Trophoblast cell (in vitro differentiated cells and primary cell): ENCODE results near the gene MST1.
"Not testable (repeated sequence)": the region's sequence is repeated elsewhere in the genome, so short reads cannot be mapped to it uniquely, and the experiment has no call there.

Experiments used
- DNase-seq, 2 donors: peaks; one replicate each; pipeline ENCODE4 v3.0.0-alpha.2; 2016
- H2AFZ ChIP-seq: 2 replicates; pipeline ENCODE4 v1.6.1; 2013; ENCODE audit warnings: low read length, moderate library complexity, mild to moderate bottlenecking; ENCODE audit not compliant: insufficient read depth, poor library complexity
- H2AK5ac ChIP-seq: 2 replicates; pipeline ENCODE4 v1.6.1; 2013; ENCODE audit warnings: mild to moderate bottlenecking, low read length
- H2BK120ac ChIP-seq: 2 replicates; pipeline ENCODE4 v1.6.1; 2013; ENCODE audit warnings: low read length, mild to moderate bottlenecking, moderate library complexity; ENCODE audit not compliant: insufficient read depth, poor library complexity
- H2BK12ac ChIP-seq: 2 replicates; pipeline ENCODE4 v1.6.1; 2013; ENCODE audit warnings: mild to moderate bottlenecking, low read length, moderate library complexity
- H2BK5ac ChIP-seq: 2 replicates; pipeline ENCODE4 v1.6.1; 2013; ENCODE audit warnings: low read length, low read depth, moderate library complexity, mild to moderate bottlenecking; ENCODE audit not compliant: poor library complexity
- H3K14ac ChIP-seq: 2 replicates; pipeline ENCODE4 v1.6.1; 2013; ENCODE audit warnings: mild to moderate bottlenecking, low read length
- H3K18ac ChIP-seq: 2 replicates; pipeline ENCODE4 v1.6.1; 2013; ENCODE audit warnings: mild to moderate bottlenecking, low read length
- H3K23ac ChIP-seq: 2 replicates; pipeline ENCODE4 v1.6.1; 2013; ENCODE audit warnings: low read length
- H3K27ac ChIP-seq: 2 replicates; pipeline ENCODE4 v1.5.1; 2013; ENCODE audit warnings: low read depth, mild to moderate bottlenecking, inconsistent platforms, low read length, moderate library complexity
- H3K27me3 ChIP-seq: 2 replicates; pipeline ENCODE4 v1.6.1; 2013; ENCODE audit warnings: inconsistent platforms, mild to moderate bottlenecking, low read length, moderate library complexity; ENCODE audit not compliant: insufficient read depth
- H3K36me3 ChIP-seq, 2 experiments: 1 replicate in 1 of 2; 2 replicates in 1 of 2; pipeline ENCODE4 v1.6.1; 2013; ENCODE audit warnings: low read length in 2 of 2, mild to moderate bottlenecking in 2 of 2, moderate library complexity in 1 of 2; ENCODE audit not compliant: insufficient read depth in 2 of 2, control insufficient read depth in 1 of 2
- H3K4ac ChIP-seq: 2 replicates; pipeline ENCODE4 v1.6.1; 2013; ENCODE audit warnings: low read depth, mild to moderate bottlenecking, low read length, moderate library complexity
- H3K4me1 ChIP-seq, 2 experiments: 1 replicate in 1 of 2; 2 replicates in 1 of 2; pipeline ENCODE4 v1.6.1; 2013; ENCODE audit warnings: low read length in 2 of 2, mild to moderate bottlenecking in 2 of 2, moderate library complexity in 1 of 2; ENCODE audit not compliant: insufficient read depth in 2 of 2, control insufficient read depth in 1 of 2
- H3K4me2 ChIP-seq: 2 replicates; pipeline ENCODE4 v1.6.1; 2013; ENCODE audit warnings: inconsistent platforms, mild to moderate bottlenecking, low read length, moderate library complexity
- H3K4me3 ChIP-seq: 2 replicates; pipeline ENCODE4 v1.5.1; 2013; ENCODE audit warnings: mild to moderate bottlenecking, low read depth, low read length, inconsistent platforms
- H3K79me1 ChIP-seq: one replicate; pipeline ENCODE4 v1.6.1; 2013; ENCODE audit warnings: low read length
- H3K79me2 ChIP-seq: 2 replicates; pipeline ENCODE4 v1.6.1; 2013; ENCODE audit warnings: low read length, mild to moderate bottlenecking; ENCODE audit not compliant: control insufficient read depth, insufficient read depth, poor library complexity
- H3K9ac ChIP-seq: 2 replicates; pipeline ENCODE4 v1.6.1; 2013; ENCODE audit warnings: mild to moderate bottlenecking, low read length
- H3K9me3 ChIP-seq: 2 replicates; pipeline ENCODE4 v1.6.1; 2013; ENCODE audit warnings: low read depth, mild to moderate bottlenecking, control low read depth, inconsistent platforms, low read length; ENCODE audit not compliant: insufficient read depth
- H4K12ac ChIP-seq: 2 replicates; pipeline ENCODE4 v1.6.1; 2013; ENCODE audit warnings: low read depth, mild to moderate bottlenecking, low read length, moderate library complexity
- H4K8ac ChIP-seq: 2 replicates; pipeline ENCODE4 v1.6.1; 2013; ENCODE audit warnings: low read depth, mild to moderate bottlenecking, low read length, moderate library complexity
- H4K91ac ChIP-seq: one replicate; pipeline ENCODE4 v1.6.1; 2013; ENCODE audit warnings: low read depth, mild to moderate bottlenecking, low read length, moderate library complexity
- whole genome bisulfite sequencing: extraction: QIAGEN DNeasy Blood & Tissue Kit; methylation state at CpG from one replicate; pipeline ENCODE4 v1.1.7; 2013; ENCODE audit warnings: missing lambda C conversion rate; ENCODE audit not compliant: insufficient read length, insufficient coverage; ENCODE audit errors: extremely low coverage; 5-methylcytosine and 5-hydroxymethylcytosine counted together

The MST1 gene

GRCh38 chr3:49686346-49686745, 2.9 kb downstream of the MST1 start:
- not testable (repeated sequence) for H3K27ac ChIP-seq

GRCh38 chr3:49685846-49686245, 3.4 kb downstream of the MST1 start:
- not testable (repeated sequence) for H3K79me2 ChIP-seq, H2BK5ac ChIP-seq, H4K8ac ChIP-seq, H2BK12ac ChIP-seq, H3K4me3 ChIP-seq, H3K9ac ChIP-seq, H3K14ac ChIP-seq, H3K4ac ChIP-seq, H3K27me3 ChIP-seq, H3K23ac ChIP-seq, H3K9me3 ChIP-seq, H4K91ac ChIP-seq, H3K27ac ChIP-seq, H3K18ac ChIP-seq, H4K12ac ChIP-seq, H2AFZ ChIP-seq, H2AK5ac ChIP-seq, H3K79me1 ChIP-seq, H2BK120ac ChIP-seq
- WGBS, result no CpG with 5 or more reads among the region's 36 CpGs
- H3K4me1 ChIP-seq, result peaks cover 3 to 18% of the 10 kb centered on the region in 2 experiments
- peak overlapping the region; percentile 91 for H3K4me2 ChIP-seq
- DNase-seq, result peak in 1 of 2 donors; percentile 23
- peaks cover 35 to 36% of the 10 kb centered on the region in 2 experiments for H3K36me3 ChIP-seq

More at GRCh38 chr3:49686346-49686745, 2.9 kb downstream of the MST1 start:
- H2BK12ac ChIP-seq, H3K14ac ChIP-seq, H3K4ac ChIP-seq, H2AK5ac ChIP-seq, H2AFZ ChIP-seq, H3K9me3 ChIP-seq, H2BK120ac ChIP-seq, H3K18ac ChIP-seq, H3K27me3 ChIP-seq, H4K91ac ChIP-seq, H2BK5ac ChIP-seq, H3K79me1 ChIP-seq, H4K12ac ChIP-seq, H3K23ac ChIP-seq, H3K79me2 ChIP-seq: not testable (repeated sequence)
- H4K8ac ChIP-seq, result peak overlapping the region; percentile 58
- peaks cover 3 to 18% of the 10 kb centered on the region in 2 experiments for H3K4me1 ChIP-seq
- peak overlapping the region; percentile 64 for H3K4me3 ChIP-seq
- peak; percentile 52 to 56 for DNase-seq
- peak overlapping the region; percentile 85 for H3K9ac ChIP-seq
- H3K36me3 ChIP-seq, result peaks cover 30 to 31% of the 10 kb centered on the region in 2 experiments
- WGBS, result no CpG with 5 or more reads among the region's 29 CpGs
- peak overlapping the region; percentile 91 for H3K4me2 ChIP-seq

- peaks cover 43 to 44% of the 10 kb centered on the region in 2 experiments for H3K36me3 ChIP-seq
- not testable (repeated sequence) for H2BK5ac ChIP-seq, H3K27me3 ChIP-seq, H4K91ac ChIP-seq, H2AK5ac ChIP-seq, H3K23ac ChIP-seq, H4K8ac ChIP-seq, H3K14ac ChIP-seq, H3K79me1 ChIP-seq, H3K4me3 ChIP-seq, H2BK12ac ChIP-seq, H3K18ac ChIP-seq, H3K79me2 ChIP-seq, H3K9ac ChIP-seq, H2AFZ ChIP-seq, H3K27ac ChIP-seq, H4K12ac ChIP-seq, H3K4me2 ChIP-seq, H3K4ac ChIP-seq, H3K9me3 ChIP-seq, H2BK120ac ChIP-seq
- H3K4me1 ChIP-seq, result peaks cover 3 to 15% of the 10 kb centered on the region in 2 experiments
- peak in 1 of 2 donors; percentile 56 for DNase-seq
- WGBS, result no CpG with 5 or more reads among the region's 10 CpGs
Observed at GRCh38 chr3:49685103-49685502, 4.2 kb downstream of the MST1 start.

GRCh38 chr3:49684453-49684852, 4.8 kb downstream of the MST1 start:
- H3K14ac ChIP-seq, H3K9me3 ChIP-seq, DNase-seq, H2AK5ac ChIP-seq, H4K91ac ChIP-seq, H3K4me3 ChIP-seq, H3K79me2 ChIP-seq, H3K27me3 ChIP-seq, H3K18ac ChIP-seq, H3K79me1 ChIP-seq, H2BK5ac ChIP-seq, H2BK120ac ChIP-seq, H3K23ac ChIP-seq, H3K9ac ChIP-seq, H4K8ac ChIP-seq, H3K4ac ChIP-seq, H3K4me2 ChIP-seq, H2AFZ ChIP-seq, H4K12ac ChIP-seq, H2BK12ac ChIP-seq, H3K27ac ChIP-seq: not testable (repeated sequence)
- peaks cover 3 to 12% of the 10 kb centered on the region in 2 experiments for H3K4me1 ChIP-seq
- peaks cover 49 to 50% of the 10 kb centered on the region in 2 experiments for H3K36me3 ChIP-seq
- no CpG with 5 or more reads among the region's 2 CpGs for WGBS
